ENCODE data around the gene TTC9B.

DNA sequence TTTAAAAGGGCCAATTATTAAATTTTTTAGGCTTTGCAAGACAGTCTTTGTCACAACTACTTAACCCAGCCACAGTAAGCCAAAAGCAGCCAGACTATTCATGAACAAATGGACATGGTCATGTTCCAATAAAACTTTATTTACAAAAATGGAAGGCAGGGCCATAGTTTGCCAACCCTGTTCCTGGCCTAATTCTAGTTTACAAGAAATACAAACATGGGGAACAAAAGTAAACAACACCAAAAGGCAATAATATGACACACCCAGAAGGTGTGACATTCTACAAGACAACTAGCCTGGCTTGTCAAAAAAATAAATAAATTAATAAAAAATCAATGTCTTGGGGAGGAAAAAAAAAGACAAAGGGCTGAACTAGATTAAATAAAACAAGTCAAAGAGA, 33.1 kb upstream of the TTC9B start:
- TF ChIP-seq, protein P1, sequence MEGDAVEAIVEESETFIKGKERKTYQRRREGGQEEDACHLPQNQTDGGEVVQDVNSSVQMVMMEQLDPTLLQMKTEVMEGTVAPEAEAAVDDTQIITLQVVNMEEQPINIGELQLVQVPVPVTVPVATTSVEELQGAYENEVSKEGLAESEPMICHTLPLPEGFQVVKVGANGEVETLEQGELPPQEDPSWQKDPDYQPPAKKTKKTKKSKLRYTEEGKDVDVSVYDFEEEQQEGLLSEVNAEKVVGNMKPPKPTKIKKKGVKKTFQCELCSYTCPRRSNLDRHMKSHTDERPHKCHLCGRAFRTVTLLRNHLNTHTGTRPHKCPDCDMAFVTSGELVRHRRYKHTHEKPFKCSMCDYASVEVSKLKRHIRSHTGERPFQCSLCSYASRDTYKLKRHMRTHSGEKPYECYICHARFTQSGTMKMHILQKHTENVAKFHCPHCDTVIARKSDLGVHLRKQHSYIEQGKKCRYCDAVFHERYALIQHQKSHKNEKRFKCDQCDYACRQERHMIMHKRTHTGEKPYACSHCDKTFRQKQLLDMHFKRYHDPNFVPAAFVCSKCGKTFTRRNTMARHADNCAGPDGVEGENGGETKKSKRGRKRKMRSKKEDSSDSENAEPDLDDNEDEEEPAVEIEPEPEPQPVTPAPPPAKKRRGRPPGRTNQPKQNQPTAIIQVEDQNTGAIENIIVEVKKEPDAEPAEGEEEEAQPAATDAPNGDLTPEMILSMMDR (IDR thresholded peaks at IDR 0.05; ENCODE audit: low read depth, low read length): no peak
- no peak for TF ChIP-seq POLR2A (IDR thresholded peaks at IDR 0.05; ENCODE audit: extremely low read depth, insufficient read length)
- TF ChIP-seq, protein P2, sequence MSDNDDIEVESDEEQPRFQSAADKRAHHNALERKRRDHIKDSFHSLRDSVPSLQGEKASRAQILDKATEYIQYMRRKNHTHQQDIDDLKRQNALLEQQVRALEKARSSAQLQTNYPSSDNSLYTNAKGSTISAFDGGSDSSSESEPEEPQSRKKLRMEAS (IDR thresholded peaks at IDR 0.05; ENCODE audit: low read depth, low read length): no peak
- no peak for TF ChIP-seq MYC (IDR thresholded peaks at IDR 0.05; ENCODE audit: low read depth, low read length)
